ENCODE data around the gene CDK14. TPM values are rescaled to one million over a fixed set of nuclear protein-coding genes. Genes with fewer than 3 reads are reported as not detected.

Gene CDK14
- total RNA-seq, 2 donors from 2014 or later: 8.7 to 13.4 TPM

GRCh38 chr7:91041141-91041540 is 445.0 kb downstream of the CDK14 start:
- no peak overlapping the region for H3K27ac Mint-ChIP-seq
- 83 to 92% methylated on average over 2 of the region's 2 CpGs for WGBS, 2 experiments (ENCODE audit: insufficient coverage in 1 of 2, insufficient read length in 1 of 2)
- no peaks in the 10 kb centered on the region for H3K4me1 ChIP-seq (ENCODE audit: control insufficient read depth, insufficient read depth, low read length)

GRCh38 chr7:91041901-91042484 is 445.9 kb downstream of the CDK14 start:
- H3K27me3 ChIP-seq (ENCODE audit: control insufficient read depth, insufficient read depth, low read length, poor library complexity, severe bottlenecking): no peaks in the 10 kb centered on the region
- no peak for DNase-seq
- H3K4me3 ChIP-seq (ENCODE audit: low read length): no peak overlapping the region
- H3K4me1 Mint-ChIP-seq: peaks cover 8% of the 10 kb centered on the region
- H3K36me3 ChIP-seq (ENCODE audit: control insufficient read depth, insufficient read depth, low read length): no peaks in the 10 kb centered on the region
- H3K4me1 ChIP-seq (ENCODE audit: control insufficient read depth, insufficient read depth, low read length): no peaks in the 10 kb centered on the region
- H3K27me3 Mint-ChIP-seq (ENCODE audit: insufficient read depth): peaks cover 4% of the 10 kb centered on the region
- H3K9ac ChIP-seq (ENCODE audit: extremely low read depth, low read length, poor library complexity, severe bottlenecking): no peak overlapping the region
- H3K4me3 Mint-ChIP-seq: no peak overlapping the region
- H3K27ac Mint-ChIP-seq: no peak overlapping the region
- TF ChIP-seq CTCF (conservative IDR thresholded peaks at IDR 0.05): no peak
- no peaks in the 10 kb centered on the region for H3K9me3 Mint-ChIP-seq
- 91 to 92% methylated on average over 4 to 8 of the region's 8 CpGs for WGBS, 2 experiments (ENCODE audit: insufficient coverage in 1 of 2, insufficient read length in 1 of 2)
- H3K36me3 Mint-ChIP-seq (ENCODE audit: low read depth): no peaks in the 10 kb centered on the region
- no peak overlapping the region for H3K27ac ChIP-seq (ENCODE audit: low read depth, low read length)
- H3K9me3 ChIP-seq (ENCODE audit: control insufficient read depth, low read length): no peaks in the 10 kb centered on the region

More at GRCh38 chr7:91041141-91041540, 445.0 kb downstream of the CDK14 start:
- H3K4me1 Mint-ChIP-seq: peaks cover 8% of the 10 kb centered on the region
- Histone ChIP-seq H3K9ac (ENCODE audit: extremely low read depth, low read length, poor library complexity, severe bottlenecking) (no peak overlapping the region), H3K4me3 (ENCODE audit: low read length) (no peak overlapping the region), H3K9me3 (ENCODE audit: control insufficient read depth, low read length) (no peaks in the 10 kb centered on the region), H3K27me3 (ENCODE audit: control insufficient read depth, insufficient read depth, low read length, poor library complexity, severe bottlenecking) (no peaks in the 10 kb centered on the region), H3K36me3 (ENCODE audit: control insufficient read depth, insufficient read depth, low read length) (no peaks in the 10 kb centered on the region), H3K27ac (ENCODE audit: low read depth, low read length) (no peak overlapping the region)
- no peaks in the 10 kb centered on the region for H3K9me3 Mint-ChIP-seq
- no peak for DNase-seq
- no peak overlapping the region for H3K4me3 Mint-ChIP-seq
- TF ChIP-seq CTCF (conservative IDR thresholded peaks at IDR 0.05): no peak
- peaks cover 4% of the 10 kb centered on the region for H3K27me3 Mint-ChIP-seq (ENCODE audit: insufficient read depth)
- no peaks in the 10 kb centered on the region for H3K36me3 Mint-ChIP-seq (ENCODE audit: low read depth)

GRCh38 chr7:91043186-91043585 is 447.1 kb downstream of the CDK14 start:
- Mint-ChIP-seq H3K4me3 (no peak overlapping the region), H3K27me3 (ENCODE audit: insufficient read depth) (peaks cover 8% of the 10 kb centered on the region), H3K27ac (no peak overlapping the region), H3K4me1 (peaks cover 8% of the 10 kb centered on the region), H3K36me3 (ENCODE audit: low read depth) (no peaks in the 10 kb centered on the region), H3K9me3 (no peaks in the 10 kb centered on the region)
- Histone ChIP-seq H3K36me3 (ENCODE audit: control insufficient read depth, insufficient read depth, low read length) (no peaks in the 10 kb centered on the region), H3K27ac (ENCODE audit: low read depth, low read length) (peak overlapping the region; percentile 12), H3K27me3 (ENCODE audit: control insufficient read depth, insufficient read depth, low read length, poor library complexity, severe bottlenecking) (no peaks in the 10 kb centered on the region), H3K4me1 (ENCODE audit: control insufficient read depth, insufficient read depth, low read length) (no peaks in the 10 kb centered on the region), H3K4me3 (ENCODE audit: low read length) (no peak overlapping the region), H3K9ac (ENCODE audit: extremely low read depth, low read length, poor library complexity, severe bottlenecking) (no peak overlapping the region), H3K9me3 (ENCODE audit: control insufficient read depth, low read length) (no peaks in the 10 kb centered on the region)
- TF ChIP-seq CTCF (conservative IDR thresholded peaks at IDR 0.05): no peak
- WGBS, 2 experiments (ENCODE audit: insufficient coverage in 1 of 2, insufficient read length in 1 of 2): 97 to 100% methylated on average over 1 of the region's 1 CpG
- DNase-seq: no peak
